T-helper 17 cell (primary cell): ENCODE measurements around the gene MOB4. TPM values are rescaled to one million over a fixed set of nuclear protein-coding genes. Genes with fewer than 3 reads are reported as not detected.

ENCODE experiments used
- total RNA-seq, 4 donors: library from RNA in 2 of 4; stranded (reverse) in 2 of 4; gene quantifications; one replicate each; pipeline ENCODE4 v1.2.3 and lab custom pipeline; 2022 to 2026

Gene MOB4
- total RNA-seq, 2 donors from 2014 or later = 16.3 to 28.9 TPM

Other genes with a start within 250 kb of the MOB4 start
- gene ANKRD44, start 205.3 kb upstream of the MOB4 start, total RNA-seq = 100 to 1,000 TPM; 232 to 246 TPM
- 100 to 1,000 TPM; 454 to 510 TPM for gene SF3B1, start 81.0 kb upstream of the MOB4 start, total RNA-seq
- 10 to 100 TPM; 50.8 to 54.9 TPM for gene COQ10B, start 62.5 kb upstream of the MOB4 start, total RNA-seq
- 100 to 1,000 TPM; 161 to 182 TPM for gene HSPD1, start 16.2 kb upstream of the MOB4 start, total RNA-seq
- gene HSPE1, start 15.7 kb upstream of the MOB4 start, total RNA-seq = 10 to 100 TPM; 61.3 to 74.6 TPM
- gene RFTN2, start 159.5 kb downstream of the MOB4 start, total RNA-seq = under 1 TPM in 1 of 2 donors, not detected in 1; 0.05 TPM
- 10 to 100 TPM in 1 of 2 donors, 1 to 10 TPM in 1; 9.0 to 10.5 TPM for gene MARS2, start 189.3 kb downstream of the MOB4 start, total RNA-seq